ENCODE data around the gene MACROD2.
"Not testable (repeated sequence)": the region's sequence is repeated elsewhere in the genome, so short reads cannot be mapped to it uniquely, and the experiment has no call there.

Gene MACROD2

GRCh38 chr20:13995086-13995665, at the start of gene MACROD2:
MACROD2 (plus strand) TSS chr20:13995516.
- Histone ChIP-seq H3K4me3 (no peak within 1 kb of the TSS), H3K9ac (no peak within 1 kb of the TSS), H3K4me1 (peaks cover 9% of the 10 kb centered on the region), H3K9me3 (peaks cover 51% of the 10 kb centered on the region), H3K36me3 (no peaks in the 10 kb centered on the region), H4K20me1 (no peaks in the 10 kb centered on the region), H3K4me2 (no peak within 1 kb of the TSS), H3K27ac (no peak within 1 kb of the TSS), H3K27me3 (no peaks in the 10 kb centered on the region)
- no peak for TF ChIP-seq Cebpa-rat (IDR thresholded peaks at IDR 0.05)

GRCh38 chr20:13947719-13948118, 47.6 kb upstream of the MACROD2 start:
- no peak overlapping the region for H3K27ac ChIP-seq
- H3K36me3 ChIP-seq = no peaks in the 10 kb centered on the region
- H3K9me3 ChIP-seq = peaks cover 17% of the 10 kb centered on the region
- no peaks in the 10 kb centered on the region for H3K4me1 ChIP-seq
- TF ChIP-seq Cebpa-rat (IDR thresholded peaks at IDR 0.05) = no peak
- H3K4me3 ChIP-seq = no peak overlapping the region
- no peaks in the 10 kb centered on the region for H4K20me1 ChIP-seq
- H3K9ac ChIP-seq = no peak overlapping the region
- H3K4me2 ChIP-seq = no peak overlapping the region
- H3K27me3 ChIP-seq = no peaks in the 10 kb centered on the region

- H3K4me1 ChIP-seq = no peaks in the 10 kb centered on the region
- no peak overlapping the region for H3K27ac ChIP-seq
- no peak overlapping the region for H3K9ac ChIP-seq
- no peak for TF ChIP-seq Cebpa-rat (IDR thresholded peaks at IDR 0.05)
- H3K4me3 ChIP-seq = no peak overlapping the region
- H4K20me1 ChIP-seq = no peaks in the 10 kb centered on the region
- no peaks in the 10 kb centered on the region for H3K36me3 ChIP-seq
- no peak overlapping the region for H3K4me2 ChIP-seq
- H3K27me3 ChIP-seq = no peaks in the 10 kb centered on the region
- H3K9me3 ChIP-seq = no peaks in the 10 kb centered on the region
These were observed 42.1 kb upstream of the MACROD2 start for GRCh38 chr20:13953227-13953626.

- Histone ChIP-seq H3K4me2 (no peak overlapping the region), H3K27ac (no peak overlapping the region), H3K27me3 (no peaks in the 10 kb centered on the region), H3K9ac (no peak overlapping the region), H3K36me3 (no peaks in the 10 kb centered on the region), H3K4me1 (no peaks in the 10 kb centered on the region), H4K20me1 (no peaks in the 10 kb centered on the region), H3K4me3 (no peak overlapping the region), H3K9me3 (no peaks in the 10 kb centered on the region)
- TF ChIP-seq Cebpa-rat (IDR thresholded peaks at IDR 0.05) = no peak
These were observed 35.2 kb upstream of the MACROD2 start for GRCh38 chr20:13960119-13960518.

GRCh38 chr20:13960525-13960924, 34.8 kb upstream of the MACROD2 start:
- no peak for TF ChIP-seq Cebpa-rat (IDR thresholded peaks at IDR 0.05)
- Histone ChIP-seq H3K4me1 (no peaks in the 10 kb centered on the region), H3K9ac (no peak overlapping the region), H3K4me3 (no peak overlapping the region), H3K36me3 (no peaks in the 10 kb centered on the region), H4K20me1 (no peaks in the 10 kb centered on the region), H3K4me2 (no peak overlapping the region), H3K9me3 (no peaks in the 10 kb centered on the region), H3K27me3 (no peaks in the 10 kb centered on the region), H3K27ac (no peak overlapping the region)

GRCh38 chr20:13984211-13984610, 11.1 kb upstream of the MACROD2 start:
- Histone ChIP-seq H3K36me3 (no peaks in the 10 kb centered on the region), H3K9ac (no peak overlapping the region), H4K20me1 (no peaks in the 10 kb centered on the region), H3K9me3 (no peaks in the 10 kb centered on the region), H3K27ac (no peak overlapping the region), H3K4me2 (no peak overlapping the region), H3K27me3 (no peaks in the 10 kb centered on the region), H3K4me3 (no peak overlapping the region), H3K4me1 (no peaks in the 10 kb centered on the region)
- TF ChIP-seq Cebpa-rat (IDR thresholded peaks at IDR 0.05) = no peak

- H3K27me3 ChIP-seq = no peaks in the 10 kb centered on the region
- H3K9me3 ChIP-seq = peaks cover 43% of the 10 kb centered on the region
- H4K20me1 ChIP-seq = no peaks in the 10 kb centered on the region
- no peaks in the 10 kb centered on the region for H3K36me3 ChIP-seq
- H3K9ac ChIP-seq = no peak within 1 kb of the TSS
- no peaks in the 10 kb centered on the region for H3K4me1 ChIP-seq
- H3K4me2 ChIP-seq = no peak within 1 kb of the TSS
- no peak for TF ChIP-seq Cebpa-rat (IDR thresholded peaks at IDR 0.05)
- H3K4me3 ChIP-seq = no peak within 1 kb of the TSS
- H3K27ac ChIP-seq = no peak within 1 kb of the TSS
These were observed 4.9 kb upstream of the MACROD2 start, which contains the start of gene SEL1L2 for GRCh38 chr20:13990465-13990864. SEL1L2 (minus strand) TSS chr20:13990614; CDS start chr20:13990534, 80 bp downstream.

- Histone ChIP-seq H3K9ac (no peak overlapping the region), H3K36me3 (no peaks in the 10 kb centered on the region), H3K9me3 (peaks cover 49% of the 10 kb centered on the region), H3K27me3 (no peaks in the 10 kb centered on the region), H3K4me2 (no peak overlapping the region), H3K27ac (no peak overlapping the region), H3K4me3 (no peak overlapping the region), H3K4me1 (no peaks in the 10 kb centered on the region), H4K20me1 (no peaks in the 10 kb centered on the region)
- no peak for TF ChIP-seq Cebpa-rat (IDR thresholded peaks at IDR 0.05)
These were observed 4.0 kb upstream of the MACROD2 start for GRCh38 chr20:13991311-13991710.

- not testable (repeated sequence) for H3K4me3 ChIP-seq, H3K27ac ChIP-seq
These were observed 3.4 kb upstream of the MACROD2 start for GRCh38 chr20:13991955-13992354.

GRCh38 chr20:13995841-13996240, 525 bp downstream of the MACROD2 start:
- no peak overlapping the region for H3K9ac ChIP-seq
- peaks cover 11% of the 10 kb centered on the region for H3K4me1 ChIP-seq
- H3K27me3 ChIP-seq = no peaks in the 10 kb centered on the region
- H4K20me1 ChIP-seq = no peaks in the 10 kb centered on the region
- peaks cover 51% of the 10 kb centered on the region for H3K9me3 ChIP-seq
- H3K4me3 ChIP-seq = no peak overlapping the region
- H3K4me2 ChIP-seq = no peak overlapping the region
- no peak for TF ChIP-seq Cebpa-rat (IDR thresholded peaks at IDR 0.05)
- H3K27ac ChIP-seq = no peak overlapping the region
- no peaks in the 10 kb centered on the region for H3K36me3 ChIP-seq

More at GRCh38 chr20:13991955-13992354, 3.4 kb upstream of the MACROD2 start:
- not testable (repeated sequence) for H3K4me1 ChIP-seq, H3K27me3 ChIP-seq, H4K20me1 ChIP-seq, H3K36me3 ChIP-seq, H3K9ac ChIP-seq, H3K4me2 ChIP-seq
- peaks cover 51% of the 10 kb centered on the region for H3K9me3 ChIP-seq

- Histone ChIP-seq H3K4me3 (no peak overlapping the region), H4K20me1 (no peaks in the 10 kb centered on the region), H3K27ac (no peak overlapping the region), H3K27me3 (no peaks in the 10 kb centered on the region), H3K9ac (no peak overlapping the region), H3K4me1 (peaks cover 11% of the 10 kb centered on the region), H3K36me3 (no peaks in the 10 kb centered on the region), H3K9me3 (peaks cover 51% of the 10 kb centered on the region), H3K4me2 (no peak overlapping the region)
- no peak for TF ChIP-seq Cebpa-rat (IDR thresholded peaks at IDR 0.05)
These were observed 949 bp downstream of the MACROD2 start for GRCh38 chr20:13996265-13996664.

Data from BLaER1 (cell line).